Brain microvascular endothelial cell (primary cell): ENCODE measurements around the gene LSAMP.

Experiments
- DNase-seq: peaks from one replicate; pipeline ENCODE4 v3.0.0-alpha.2; 2020
- H3K27ac ChIP-seq: fragments of 250-450 bp; sonication (Bioruptor Pico); 2 replicates; pipeline ENCODE4 v1.5.1; 2020; ENCODE audit warnings: mild to moderate bottlenecking, moderate library complexity
- H3K27me3 ChIP-seq: fragments of 250-450 bp; sonication (Bioruptor Pico); replicated peaks from 2 replicates; pipeline ENCODE4 v1.5.1; 2020; ENCODE audit warnings: mild to moderate bottlenecking
- H3K36me3 ChIP-seq: fragments of 250-450 bp; sonication (Bioruptor Pico); replicated peaks from 2 replicates; pipeline ENCODE4 v1.5.1; 2020; ENCODE audit warnings: mild to moderate bottlenecking
- H3K4me3 ChIP-seq: 2 replicates; pipeline ENCODE4 v1.5.1; 2011; ENCODE audit warnings: low read depth, mild to moderate bottlenecking, control low read depth, low read length, moderate library complexity
- CTCF ChIP-seq: IDR thresholded peaks from 2 replicates; pipeline ENCODE4 v1.5.1; 2011; ENCODE audit warnings: low read depth, mild to moderate bottlenecking, moderate library complexity, low read length, control low read depth, inconsistent platforms; ENCODE audit errors: missing control alignments
- in situ Hi-C: cut with HindIII; loops from 2 replicates; pipeline ENCODE4 v1.10.0; 2017; ENCODE audit warnings: low sequenced_read_pairs, low pct_ligation_motif_present

LSAMP gene

GRCh38 chr3:116300226-116300625, 145.1 kb downstream of the LSAMP start:
- TF ChIP-seq CTCF: no peak
- Histone ChIP-seq H3K4me3 (no peak overlapping the region), H3K36me3 (no peaks in the 10 kb centered on the region), H3K27ac (no peak overlapping the region), H3K27me3 (no peaks in the 10 kb centered on the region)
- DNase-seq: no peak
- in situ Hi-C loops: no loop called here

GRCh38 chr3:116299646-116300081, 145.6 kb downstream of the LSAMP start:
- Histone ChIP-seq H3K36me3 (no peaks in the 10 kb centered on the region), H3K27ac (no peak overlapping the region), H3K4me3 (no peak overlapping the region), H3K27me3 (no peaks in the 10 kb centered on the region)
- DNase-seq: no peak
- TF ChIP-seq CTCF: no peak
- in situ Hi-C loops: no loop called here

GRCh38 chr3:116298151-116298550, 147.1 kb downstream of the LSAMP start:
- DNase-seq: no peak
- no peak for TF ChIP-seq CTCF
- in situ Hi-C loops: no loop called here
- Histone ChIP-seq H3K27me3 (no peaks in the 10 kb centered on the region), H3K4me3 (no peak overlapping the region), H3K27ac (no peak overlapping the region), H3K36me3 (no peaks in the 10 kb centered on the region)

GRCh38 chr3:116291141-116291540, 154.1 kb downstream of the LSAMP start:
- Histone ChIP-seq H3K27me3 (no peaks in the 10 kb centered on the region), H3K4me3 (no peak overlapping the region), H3K36me3 (no peaks in the 10 kb centered on the region), H3K27ac (no peak overlapping the region)
- TF ChIP-seq CTCF: no peak
- no peak for DNase-seq
- in situ Hi-C loops: no loop called here

DNA sequence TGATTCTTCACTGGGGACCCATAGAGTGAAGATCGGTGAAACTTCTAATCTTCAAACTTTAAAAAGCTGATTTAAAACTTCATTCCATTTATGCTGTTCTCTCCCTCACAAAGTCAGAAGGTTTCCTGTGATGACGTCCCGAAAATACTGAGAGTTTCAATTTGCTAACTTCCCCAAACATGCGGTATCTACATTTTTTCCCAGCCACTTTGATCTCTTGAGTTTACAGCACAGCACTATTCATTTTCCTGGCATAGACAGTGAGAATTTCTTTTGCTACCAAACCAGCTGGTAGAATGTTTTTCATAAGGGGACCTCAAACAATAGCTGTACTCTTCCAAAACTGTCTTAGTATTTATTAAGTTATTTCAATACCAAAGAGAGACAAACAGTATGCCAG, 156.8 kb downstream of the LSAMP start:
- H3K4me3 ChIP-seq: no peak overlapping the region
- in situ Hi-C loops: no loop called here
- no peaks in the 10 kb centered on the region for H3K27me3 ChIP-seq
- H3K27ac ChIP-seq: no peak overlapping the region
- no peak for TF ChIP-seq CTCF
- no peaks in the 10 kb centered on the region for H3K36me3 ChIP-seq
- DNase-seq: no peak

- in situ Hi-C loops: no loop called here
- H3K36me3 ChIP-seq: no peaks in the 10 kb centered on the region
- no peak overlapping the region for H3K4me3 ChIP-seq
- no peak overlapping the region for H3K27ac ChIP-seq
- TF ChIP-seq CTCF: no peak
- DNase-seq: no peak
- H3K27me3 ChIP-seq: no peaks in the 10 kb centered on the region
Measured at GRCh38 chr3:116285781-116286421, 159.4 kb downstream of the LSAMP start.
